Measurements from ENCODE around the gene NOD2.

The NOD2 gene

GRCh38 chr16:50741225-50741780, 47.9 kb downstream of the NOD2 start:
- in situ Hi-C loops (cut with HindIII; ENCODE audit: low sequenced_read_pairs) = no loop called here
- H3K4me3 ChIP-seq (ENCODE audit: low read depth, low read length) = peak overlapping the region; percentile 38
- DNase-seq (ENCODE audit: low read depth, low spot score) = no peak
- TF ChIP-seq CTCF (IDR thresholded peaks at IDR 0.05; ENCODE audit: low read depth, low read length) = no peak

- H3K4me3 ChIP-seq (ENCODE audit: low read depth, low read length) = peak within 1 kb of the TSS; percentile 79
- peak; percentile 100 for DNase-seq (ENCODE audit: low read depth, low spot score)
- TF ChIP-seq CTCF (IDR thresholded peaks at IDR 0.05; ENCODE audit: low read depth, low read length) = no peak
- in situ Hi-C loops (cut with HindIII; ENCODE audit: low sequenced_read_pairs) = no loop called here
These were observed 48.6 kb downstream of the NOD2 start, which contains the start of gene CYLD for GRCh38 chr16:50741781-50742575. CYLD (plus strand) TSS chr16:50742086; CDS start chr16:50749699, 7,613 bp downstream.

GRCh38 chr16:50742576-50743200, 49.3 kb downstream of the NOD2 start:
- no peak for DNase-seq (ENCODE audit: low read depth, low spot score)
- no peak for TF ChIP-seq CTCF (IDR thresholded peaks at IDR 0.05; ENCODE audit: low read depth, low read length)
- H3K4me3 ChIP-seq (ENCODE audit: low read depth, low read length) = peak overlapping the region; percentile 79
- in situ Hi-C loops (cut with HindIII; ENCODE audit: low sequenced_read_pairs) = no loop called here

- no peak for DNase-seq (ENCODE audit: low read depth, low spot score)
- in situ Hi-C loops (cut with HindIII; ENCODE audit: low sequenced_read_pairs) = no loop called here
- no peak for TF ChIP-seq CTCF (IDR thresholded peaks at IDR 0.05; ENCODE audit: low read depth, low read length)
- H3K4me3 ChIP-seq (ENCODE audit: low read depth, low read length) = no peak overlapping the region
These were observed 50.3 kb downstream of the NOD2 start for GRCh38 chr16:50743581-50744225.

GRCh38 chr16:50744881-50745280, 51.5 kb downstream of the NOD2 start:
- no peak for DNase-seq (ENCODE audit: low read depth, low spot score)
- no peak for TF ChIP-seq CTCF (IDR thresholded peaks at IDR 0.05; ENCODE audit: low read depth, low read length)
- in situ Hi-C loops (cut with HindIII; ENCODE audit: low sequenced_read_pairs) = no loop called here
- H3K4me3 ChIP-seq (ENCODE audit: low read depth, low read length) = no peak overlapping the region

DNA sequence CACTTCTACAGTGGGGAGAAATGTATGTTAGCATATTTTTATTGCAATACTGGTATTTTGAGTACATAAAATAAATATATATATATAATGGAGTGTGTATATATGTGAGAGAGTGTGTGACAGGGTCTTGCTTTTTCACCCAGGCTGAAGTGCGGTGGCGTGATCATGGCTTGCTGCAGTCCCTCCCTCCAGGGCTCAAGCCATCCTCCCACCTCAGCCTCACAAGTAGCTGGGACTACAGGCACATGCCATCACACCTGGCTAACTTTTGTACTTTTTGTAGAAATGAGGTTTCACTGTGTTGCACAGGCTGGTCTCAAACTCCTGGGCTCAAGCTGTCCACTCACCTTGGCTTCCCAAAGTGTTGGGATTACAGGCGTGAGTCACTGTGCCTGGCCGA, 52.5 kb downstream of the NOD2 start:
- in situ Hi-C loops (cut with HindIII; ENCODE audit: low sequenced_read_pairs) = no loop called here
- TF ChIP-seq CTCF (IDR thresholded peaks at IDR 0.05; ENCODE audit: low read depth, low read length) = no peak
- H3K4me3 ChIP-seq (ENCODE audit: low read depth, low read length) = no peak overlapping the region
- no peak for DNase-seq (ENCODE audit: low read depth, low spot score)
